Stomach (tissue), 9 donors: ENCODE results near the gene HTR3C. TPM values are rescaled to one million over a fixed set of nuclear protein-coding genes. Genes with fewer than 3 reads are reported as not detected.
A peak's percentile ranks its signal among the peaks of the same experiment; 100 is the strongest.
"Not testable (repeated sequence)": the region's sequence is repeated elsewhere in the genome, so short reads cannot be mapped to it uniquely, and the experiment has no call there.

Source experiments
- DNase-seq, 2 donors: peaks; one replicate each; pipeline versions ENCODE4 v3.0.0 to v3.0.0-alpha.2; 2013 to 2019
- H3K27ac ChIP-seq, 5 donors: fragments of 200-600 bp in 4 of 5; sonication (generic) in 4 of 5; one replicate each; pipeline ENCODE4 v1.5.1; 2013 to 2019; ENCODE audit warnings: mild to moderate bottlenecking in 1 of 5, moderate library complexity in 1 of 5
- H3K27me3 ChIP-seq, 3 donors: fragments of 200-600 bp; sonication (generic); one replicate each; pipeline ENCODE4 v1.5.1; 2017 to 2019; ENCODE audit warnings: mixed run types in 1 of 3
- H3K36me3 ChIP-seq, 4 donors: fragments of 200-600 bp; sonication (generic); 1 replicate in 3 of 4; 2 replicates in 1 of 4; pipeline ENCODE4 v1.5.1; 2016 to 2019
- H3K4me1 ChIP-seq, 4 donors: fragments of 200-600 bp; sonication (generic); one replicate each; pipeline ENCODE4 v1.5.1; 2016 to 2019
- H3K4me3 ChIP-seq, 4 donors: fragments of 200-600 bp; sonication (generic) in 3 of 4; one replicate each; pipeline ENCODE4 v1.5.1; 2016 to 2019; ENCODE audit warnings: mild to moderate bottlenecking in 1 of 4
- H3K9me3 ChIP-seq, 4 donors: fragments of 200-600 bp; sonication (generic); one replicate each; pipeline ENCODE4 v1.5.1; 2016 to 2019
- CTCF ChIP-seq, 7 experiments: fragments of 450-650 bp in 4 of 7; fragments of 200-600 bp in 3 of 7; sonication (generic) in 3 of 7; IDR thresholded peaks; one replicate each; pipeline ENCODE4 v1.5.1; 2016 to 2019; ENCODE audit warnings: antibody characterized with exemption in 7 of 7, control low read depth in 2 of 7, mild to moderate bottlenecking in 1 of 7
- EP300 ChIP-seq: sonication (generic); formaldehyde crosslinking; IDR thresholded peaks from one replicate; pipeline ENCODE4 v1.6.1; 2017; ENCODE audit warnings: antibody characterized with exemption
- POLR2A ChIP-seq, 4 donors: fragments of 450-650 bp; IDR thresholded peaks; one replicate each; pipeline ENCODE4 v1.6.1; 2016; ENCODE audit warnings: antibody characterized with exemption in 4 of 4, control low read depth in 2 of 4, mild to moderate bottlenecking in 1 of 4, moderate library complexity in 1 of 4
- POLR2AphosphoS5 ChIP-seq, 3 donors: sonication (generic); formaldehyde crosslinking; IDR thresholded peaks; one replicate each; pipeline ENCODE4 v1.6.1; 2016; ENCODE audit warnings: antibody characterized with exemption in 3 of 3
- WGBS, 5 donors: extraction: QIAGEN DNeasy Blood & Tissue Kit in 3 of 5; methylation state at CpG; one replicate each; pipeline versions ENCODE4 v1.1.5 to v1.1.7; 2013 to 2018; 5-methylcytosine and 5-hydroxymethylcytosine counted together
- intact Hi-C: fragments of 100-400 bp; cut with DNase I; formaldehyde crosslinking; loops from one replicate; pipeline ENCODE4 v1.15.1; 2023; ENCODE audit warnings: low total_unique reads
- polyA plus RNA-seq, 3 donors: library from polyadenylated mRNA; stranded (reverse); fragments of 200-250 nt; gene quantifications; one replicate each; pipeline ENCODE4 v1.2.3, GENCODE V29; 2013
- total RNA-seq, 5 donors: library from RNA; depleted of rRNA; stranded (reverse); fragments of >200 nt; gene quantifications; one replicate each; pipeline versions ENCODE4 v1.1.0 to v1.2.3, GENCODE V29; 2014 to 2016
- donor health status: healthy with polysubstance abuse.
- donor health status: Bipolar disorder and iron deficiency.
- donor health status: healthy.

Gene HTR3C
- total and polyA plus RNA-seq, 8 donors, result not detected

GRCh38 chr3:184017672-184018423, 35.0 kb upstream of the HTR3C start, which contains the start of gene ABCC5:
TSS of gene ABCC5 (minus strand) at chr3:184017884. CDS start at chr3:184014392, 3,492 bp downstream.
- H3K36me3 ChIP-seq, result peaks cover 11 to 14% (median 12%) of the 10 kb centered on the region in 4 donors
- peak; percentile 92 to 98 for DNase-seq
- WGBS, 5 donors, result 0 to 1% (median 0%) methylated on average over 41 to 55 of the region's 55 CpGs
- H3K9me3 ChIP-seq, result no peaks in the 10 kb centered on the region
- TF ChIP-seq POLR2AphosphoS5 (IDR thresholded peaks at IDR 0.05) (peak; percentile 62 to 87 (median 68)), POLR2A (IDR thresholded peaks at IDR 0.05) (no peak), EP300 (no peak), CTCF (IDR thresholded peaks at IDR 0.05) (peak in 3 of 7 experiments; percentile 3 to 79 (median 68))
- H3K4me1 ChIP-seq, result peaks cover 21 to 37% (median 28%) of the 10 kb centered on the region in 4 donors
- H3K27ac ChIP-seq, result peak within 1 kb of the TSS; percentile 82 to 89 (median 83)
- peak within 1 kb of the TSS; percentile 92 to 100 (median 99) for H3K4me3 ChIP-seq
- intact Hi-C loops, result loop anchor here (5.0 kb wide), 1 partner anchor 121 kb away; no protein-coding TSS in a partner anchor
- H3K27me3 ChIP-seq, result no peaks in the 10 kb centered on the region

- WGBS, 5 donors, result 84 to 89% (median 87%) methylated on average over 21 of the region's 21 CpGs
- Histone ChIP-seq H3K4me1 (peaks cover 21 to 37% (median 28%) of the 10 kb centered on the region in 4 donors), H3K27ac (peak overlapping the region; percentile 82 to 89 (median 83)), H3K27me3 (no peaks in the 10 kb centered on the region), H3K36me3 (peaks cover 6 to 8% (median 7%) of the 10 kb centered on the region in 4 donors), H3K4me3 (peak overlapping the region; percentile 92 to 100 (median 99)), H3K9me3 (no peaks in the 10 kb centered on the region)
- DNase-seq, result no peak
- intact Hi-C loops, result loop anchor here (5.0 kb wide), 1 partner anchor 121 kb away; no protein-coding TSS in a partner anchor
- TF ChIP-seq POLR2A (IDR thresholded peaks at IDR 0.05) (no peak), CTCF (IDR thresholded peaks at IDR 0.05) (no peak), POLR2AphosphoS5 (IDR thresholded peaks at IDR 0.05) (no peak), EP300 (no peak)
These were observed 34.3 kb upstream of the HTR3C start for GRCh38 chr3:184018424-184018973.

GRCh38 chr3:184022323-184022722, 30.5 kb upstream of the HTR3C start:
- 57 to 82% (median 73%) methylated on average over 7 of the region's 7 CpGs for WGBS, 5 donors

GRCh38 chr3:184025256-184025655, 27.6 kb upstream of the HTR3C start:
- intact Hi-C loops, H3K27me3 ChIP-seq: not testable (repeated sequence)

More at GRCh38 chr3:184022323-184022722, 30.5 kb upstream of the HTR3C start:
- peak overlapping the region in 1 of 5 donors; percentile 17 for H3K27ac ChIP-seq
- peaks cover 0 to 6% (median 0%) of the 10 kb centered on the region in 3 donors for H3K27me3 ChIP-seq
- no peak for TF ChIP-seq POLR2A (IDR thresholded peaks at IDR 0.05)
- TF ChIP-seq EP300, result no peak
- TF ChIP-seq POLR2AphosphoS5 (IDR thresholded peaks at IDR 0.05), result no peak
- no peaks in the 10 kb centered on the region for H3K36me3 ChIP-seq
- H3K4me3 ChIP-seq, result no peak overlapping the region
- no peak for DNase-seq
- H3K4me1 ChIP-seq, result peaks cover 0 to 8% (median 4%) of the 10 kb centered on the region in 4 donors
- intact Hi-C loops, result no loop called here
- H3K9me3 ChIP-seq, result no peaks in the 10 kb centered on the region

GRCh38 chr3:184028275-184028890, 24.5 kb upstream of the HTR3C start:
- H3K4me1 ChIP-seq, H3K36me3 ChIP-seq, H3K9me3 ChIP-seq, H3K27ac ChIP-seq, DNase-seq, H3K27me3 ChIP-seq, H3K4me3 ChIP-seq, intact Hi-C loops: not testable (repeated sequence)
- WGBS, 5 donors, result 62 to 79% (median 67%) methylated on average over 1 of the region's 1 CpG

More at GRCh38 chr3:184025256-184025655, 27.6 kb upstream of the HTR3C start:
- H3K36me3 ChIP-seq, H3K4me3 ChIP-seq, H3K4me1 ChIP-seq, H3K27ac ChIP-seq, H3K9me3 ChIP-seq, DNase-seq: not testable (repeated sequence)
- 51 to 74% (median 62%) methylated on average over 5 of the region's 5 CpGs for WGBS, 5 donors
